ENCODE data around the gene EBI3. TPM values are rescaled to one million over a fixed set of nuclear protein-coding genes. Genes with fewer than 3 reads are reported as not detected.

Gene EBI3
- total RNA-seq, result 0.23 TPM

GRCh38 chr19:4229179-4229931, at the start of gene EBI3:
EBI3 (plus strand) TSS chr19:4229523; CDS start chr19:4229551, 28 bp downstream.

GRCh38 chr19:4182084-4182810, 47.1 kb upstream of the EBI3 start, which contains the start of the genes ANKRD24 and SIRT6:
ANKRD24 (plus strand) TSS chr19:4182689; CDS start chr19:4186426, 3,737 bp downstream.
SIRT6 (minus strand) TSS chr19:4182563; CDS start chr19:4182539, 24 bp downstream.

GRCh38 chr19:4246767-4247593, 17.7 kb downstream of the EBI3 start, which contains the start of gene YJU2:
YJU2 (plus strand) TSS chr19:4247080; CDS start chr19:4247147, 67 bp downstream.

GRCh38 chr19:4278419-4279266, 49.3 kb downstream of the EBI3 start, which contains the start of gene SHD:
SHD (plus strand) TSS chr19:4279266; CDS start chr19:4280064, 798 bp downstream.

Other genes starting within 250 kb of the EBI3 start
- 1,635 TPM for gene EEF2, start 244.1 kb upstream of the EBI3 start, total RNA-seq
- gene PIAS4, start 221.8 kb upstream of the EBI3 start, total RNA-seq, result 21.9 TPM
- gene ZBTB7A, start 162.6 kb upstream of the EBI3 start, total RNA-seq, result 2.5 TPM
- gene MAP2K2, start 105.4 kb upstream of the EBI3 start, total RNA-seq, result 84.7 TPM
- gene CREB3L3, start 75.9 kb upstream of the EBI3 start, total RNA-seq, result 0.69 TPM
- 11.5 TPM for gene SIRT6, start 47.0 kb upstream of the EBI3 start, total RNA-seq
- 6.5 TPM for gene ANKRD24, start 46.8 kb upstream of the EBI3 start, total RNA-seq
- gene YJU2, start 17.6 kb downstream of the EBI3 start, total RNA-seq, result 14.8 TPM
- gene SHD, start 49.7 kb downstream of the EBI3 start, total RNA-seq, result 10.1 TPM
- 1.4 TPM for gene TMIGD2, start 72.9 kb downstream of the EBI3 start, total RNA-seq
- gene FSD1, start 75.1 kb downstream of the EBI3 start, total RNA-seq, result 51.4 TPM
- gene STAP2, start 109.3 kb downstream of the EBI3 start, total RNA-seq, result 0.69 TPM
- gene MPND, start 114.0 kb downstream of the EBI3 start, total RNA-seq, result 19.6 TPM
- 20.1 TPM for gene SH3GL1, start 171.0 kb downstream of the EBI3 start, total RNA-seq
- gene CHAF1A, start 173.1 kb downstream of the EBI3 start, total RNA-seq, result 8.1 TPM
- gene UBXN6, start 228.3 kb downstream of the EBI3 start, total RNA-seq, result 75.0 TPM
- gene HDGFL2, start 242.8 kb downstream of the EBI3 start, total RNA-seq, result 39.4 TPM

Measured in diencephalon (tissue), 1 donor.